WTC11 (cell line): Measurements from ENCODE around the gene PIKFYVE. TPM values are rescaled to one million over a fixed set of nuclear protein-coding genes. Genes with fewer than 3 reads are reported as not detected.

ENCODE experiments used
- ATAC-seq: fragments of 200-7000 bp; cut with Tn5 transposase; 2 replicates; pipeline ENCODE4 v1.10.0; 2021; ENCODE audit warnings: mild to moderate bottlenecking, moderate library complexity
- Bru-seq: library from RNA; stranded (reverse); fragments of 400-500 nt; gene quantifications from one replicate; lab custom pipeline; 2021; lab: Mats Ljungman, UMichigan
- CTCF ChIA-PET: fragments of 300-600 bp; sonication (Branson Sonifier 250); formaldehyde crosslinking; loops from one replicate; lab custom pipeline; 2021; ENCODE audit warnings: antibody characterized with exemption; lab: Charles Lee
- POLR2A ChIA-PET: fragments of 350-600 bp; sonication (Branson Sonifier 250); formaldehyde crosslinking; loops from one replicate; lab custom pipeline; 2021; ENCODE audit warnings: antibody characterized with exemption; lab: Charles Lee
- DNase-seq: peaks from one replicate; pipeline ENCODE4 v3.0.0; 2021; ENCODE audit warnings: low spot score
- H3K27ac Mint-ChIP-seq: 2 replicates; pipeline ENCODE4 v1.8.0; 2021; ENCODE audit warnings: mixed read lengths
- H3K27me3 Mint-ChIP-seq: 2 replicates; pipeline ENCODE4 v1.8.0; 2021; ENCODE audit warnings: low read depth, mild to moderate bottlenecking, moderate library complexity, mixed read lengths
- H3K36me3 Mint-ChIP-seq: 2 replicates; pipeline ENCODE4 v1.8.0; 2021; ENCODE audit warnings: mixed read lengths
- H3K4me1 Mint-ChIP-seq: 2 replicates; pipeline ENCODE4 v1.8.0; 2022; ENCODE audit warnings: mixed read lengths
- H3K4me3 Mint-ChIP-seq: 2 replicates; pipeline ENCODE4 v1.8.0; 2021; ENCODE audit warnings: mild to moderate bottlenecking, moderate library complexity, mixed read lengths
- H3K9me3 Mint-ChIP-seq: 2 replicates; pipeline ENCODE4 v1.8.0; 2021; ENCODE audit warnings: mixed read lengths
- AFF4 ChIP-seq: sonication (generic); formaldehyde crosslinking; IDR thresholded peaks from 2 replicates; pipeline ENCODE4 v1.8.1; 2023; ENCODE audit warnings: mild to moderate bottlenecking, missing genetic modification reagents, borderline replicate concordance
- CBFB ChIP-seq: sonication (generic); formaldehyde crosslinking; IDR thresholded peaks from 2 replicates; pipeline ENCODE4 v1.8.1; 2022; ENCODE audit warnings: mild to moderate bottlenecking, low read depth, missing genetic modification reagents
- CREM ChIP-seq: sonication (generic); formaldehyde crosslinking; IDR thresholded peaks from 2 replicates; pipeline ENCODE4 v1.8.1; 2022; ENCODE audit warnings: mild to moderate bottlenecking, missing genetic modification reagents, moderate library complexity
- ETV6 ChIP-seq: sonication (generic); formaldehyde crosslinking; IDR thresholded peaks from 2 replicates; pipeline ENCODE4 v1.8.1; 2022; ENCODE audit warnings: mild to moderate bottlenecking, missing genetic modification reagents
- FOXK1 ChIP-seq: sonication (generic); formaldehyde crosslinking; IDR thresholded peaks from 2 replicates; pipeline ENCODE4 v1.8.0; 2022; ENCODE audit warnings: mild to moderate bottlenecking, moderate library complexity, missing genetic modification reagents
- FOXP1 ChIP-seq: sonication (generic); formaldehyde crosslinking; IDR thresholded peaks from 2 replicates; pipeline ENCODE4 v1.8.0; 2022; ENCODE audit warnings: missing genetic modification reagents, mild to moderate bottlenecking, moderate library complexity, borderline replicate concordance
- GABPB1 ChIP-seq: sonication (generic); formaldehyde crosslinking; IDR thresholded peaks from 2 replicates; pipeline ENCODE4 v1.8.1; 2023; ENCODE audit warnings: mild to moderate bottlenecking, missing genetic modification reagents
- HMGXB4 ChIP-seq: sonication (generic); formaldehyde crosslinking; IDR thresholded peaks from 2 replicates; pipeline ENCODE4 v1.8.1; 2023; ENCODE audit warnings: mild to moderate bottlenecking, moderate library complexity, missing genetic modification reagents
- MAX ChIP-seq: sonication (generic); formaldehyde crosslinking; IDR thresholded peaks from 2 replicates; pipeline ENCODE4 v1.8.0; 2022; ENCODE audit warnings: mild to moderate bottlenecking, missing genetic modification reagents
- MYBL2 ChIP-seq: sonication (generic); formaldehyde crosslinking; IDR thresholded peaks from 2 replicates; pipeline ENCODE4 v1.8.1; 2023; ENCODE audit warnings: mild to moderate bottlenecking, moderate library complexity, missing genetic modification reagents
- PREB ChIP-seq: sonication (generic); formaldehyde crosslinking; IDR thresholded peaks from 2 replicates; pipeline ENCODE4 v1.8.1; 2022; ENCODE audit warnings: mild to moderate bottlenecking, missing genetic modification reagents, moderate library complexity, borderline replicate concordance
- RORB ChIP-seq: fragments of 250-450 bp; sonication (Bioruptor Pico); IDR thresholded peaks from 2 replicates; pipeline ENCODE4 v1.9.0; 2021; ENCODE audit warnings: mild to moderate bottlenecking
- SMAD3 ChIP-seq: sonication (generic); formaldehyde crosslinking; IDR thresholded peaks from 2 replicates; pipeline ENCODE4 v1.8.0; 2022; ENCODE audit warnings: missing genetic modification reagents, mild to moderate bottlenecking, borderline replicate concordance
- SP1 ChIP-seq: sonication (generic); formaldehyde crosslinking; conservative IDR thresholded peaks from 2 replicates; pipeline ENCODE4 v1.8.1; 2022; ENCODE audit warnings: missing genetic modification reagents
- TEAD1 ChIP-seq: sonication (generic); formaldehyde crosslinking; IDR thresholded peaks from 2 replicates; pipeline ENCODE4 v1.8.0; 2022; ENCODE audit warnings: mild to moderate bottlenecking, missing genetic modification reagents
- TP53 ChIP-seq: sonication (generic); formaldehyde crosslinking; IDR thresholded peaks from 2 replicates; pipeline ENCODE4 v1.8.1; 2023; ENCODE audit warnings: mild to moderate bottlenecking, missing genetic modification reagents
- ZNF138 ChIP-seq: sonication (generic); formaldehyde crosslinking; conservative IDR thresholded peaks from 2 replicates; pipeline ENCODE4 v1.8.1; 2022; ENCODE audit warnings: mild to moderate bottlenecking, moderate library complexity, missing genetic modification reagents
- ZNF317 ChIP-seq: sonication (generic); formaldehyde crosslinking; IDR thresholded peaks from 2 replicates; pipeline ENCODE4 v1.8.1; 2023; ENCODE audit warnings: low read depth, mild to moderate bottlenecking, moderate library complexity, missing genetic modification reagents, borderline replicate concordance
- long read RNA-seq, 3 experiments: library from RNA in 1 of 3; library from capped mRNA in 1 of 3; library from polyadenylated mRNA in 1 of 3; unstranded in 2 of 3; stranded (forward) in 1 of 3; transcript quantifications; one replicate each; pipeline ENCODE4 v2.0.0, GENCODE V29; 2021
- total RNA-seq: library from RNA; stranded (reverse); gene quantifications from 3 replicates; pipeline ENCODE4 v1.2.3, GENCODE V29; 2021
- TF ChIP-seq, protein P1 (sequence below): sonication (generic); formaldehyde crosslinking; IDR thresholded peaks from 2 replicates; pipeline ENCODE4 v1.8.0; 2022; ENCODE audit warnings: mild to moderate bottlenecking, missing genetic modification reagents
- TF ChIP-seq, protein P2 (sequence below): sonication (generic); formaldehyde crosslinking; IDR thresholded peaks from 2 replicates; pipeline ENCODE4 v1.8.1; 2023; ENCODE audit warnings: mild to moderate bottlenecking, missing genetic modification reagents, moderate library complexity

Gene PIKFYVE, protein sequence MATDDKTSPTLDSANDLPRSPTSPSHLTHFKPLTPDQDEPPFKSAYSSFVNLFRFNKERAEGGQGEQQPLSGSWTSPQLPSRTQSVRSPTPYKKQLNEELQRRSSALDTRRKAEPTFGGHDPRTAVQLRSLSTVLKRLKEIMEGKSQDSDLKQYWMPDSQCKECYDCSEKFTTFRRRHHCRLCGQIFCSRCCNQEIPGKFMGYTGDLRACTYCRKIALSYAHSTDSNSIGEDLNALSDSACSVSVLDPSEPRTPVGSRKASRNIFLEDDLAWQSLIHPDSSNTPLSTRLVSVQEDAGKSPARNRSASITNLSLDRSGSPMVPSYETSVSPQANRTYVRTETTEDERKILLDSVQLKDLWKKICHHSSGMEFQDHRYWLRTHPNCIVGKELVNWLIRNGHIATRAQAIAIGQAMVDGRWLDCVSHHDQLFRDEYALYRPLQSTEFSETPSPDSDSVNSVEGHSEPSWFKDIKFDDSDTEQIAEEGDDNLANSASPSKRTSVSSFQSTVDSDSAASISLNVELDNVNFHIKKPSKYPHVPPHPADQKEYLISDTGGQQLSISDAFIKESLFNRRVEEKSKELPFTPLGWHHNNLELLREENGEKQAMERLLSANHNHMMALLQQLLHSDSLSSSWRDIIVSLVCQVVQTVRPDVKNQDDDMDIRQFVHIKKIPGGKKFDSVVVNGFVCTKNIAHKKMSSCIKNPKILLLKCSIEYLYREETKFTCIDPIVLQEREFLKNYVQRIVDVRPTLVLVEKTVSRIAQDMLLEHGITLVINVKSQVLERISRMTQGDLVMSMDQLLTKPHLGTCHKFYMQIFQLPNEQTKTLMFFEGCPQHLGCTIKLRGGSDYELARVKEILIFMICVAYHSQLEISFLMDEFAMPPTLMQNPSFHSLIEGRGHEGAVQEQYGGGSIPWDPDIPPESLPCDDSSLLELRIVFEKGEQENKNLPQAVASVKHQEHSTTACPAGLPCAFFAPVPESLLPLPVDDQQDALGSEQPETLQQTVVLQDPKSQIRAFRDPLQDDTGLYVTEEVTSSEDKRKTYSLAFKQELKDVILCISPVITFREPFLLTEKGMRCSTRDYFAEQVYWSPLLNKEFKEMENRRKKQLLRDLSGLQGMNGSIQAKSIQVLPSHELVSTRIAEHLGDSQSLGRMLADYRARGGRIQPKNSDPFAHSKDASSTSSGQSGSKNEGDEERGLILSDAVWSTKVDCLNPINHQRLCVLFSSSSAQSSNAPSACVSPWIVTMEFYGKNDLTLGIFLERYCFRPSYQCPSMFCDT (N-terminal part only)
- total RNA-seq (28.9 to 36.1 TPM (median 33.6 TPM) in 3 replicates), Bru-seq, nascent RNA (percentile 88 among the genes with signal in this experiment)
- long read RNA-seq, experiment 1, full-length matches to known transcripts = 12 of 84 reads
- long read RNA-seq, experiment 1, partial matches to known transcripts = 55 of 84 reads
- long read RNA-seq, experiment 1, other reads (novel, unspliced or antisense) = 17 of 84 reads
- long read RNA-seq, experiment 2, full-length matches to known transcripts = 2 of 42 reads
- long read RNA-seq, experiment 2, partial matches to known transcripts = 33 of 42 reads
- long read RNA-seq, experiment 2, other reads (novel, unspliced or antisense) = 7 of 42 reads
- long read RNA-seq, experiment 3 = 0 reads

GRCh38 chr2:208265801-208266552, at the start of gene PIKFYVE:
PIKFYVE (plus strand) TSS chr2:208266255; CDS start chr2:208271520, 5,265 bp downstream.
- DNase-seq (peak; percentile 94), ATAC-seq (peak; percentile 90)
- H3K9me3 Mint-ChIP-seq = peaks cover 12% of the 10 kb centered on the region
- H3K36me3 Mint-ChIP-seq = peaks cover 6% of the 10 kb centered on the region
- H3K4me1 Mint-ChIP-seq = peaks cover 28% of the 10 kb centered on the region
- ChIA-PET CTCF (interaction anchor here (0.9 to 5.8 kb wide), 4 partner anchors 11 to 164 kb away, joined by 3 to 91 read pairs (median 10); partner anchors contain the start of gene IDH1), POLR2A (interaction anchor here (1.1 to 2.8 kb wide), 2 partner anchors 12 to 14 kb away, joined by 3 to 38 read pairs; partner anchors contain the start of gene IDH1)
- peak within 1 kb of the TSS; percentile 93 for H3K4me3 Mint-ChIP-seq
- peak within 1 kb of the TSS; percentile 97 for H3K27ac Mint-ChIP-seq
- H3K27me3 Mint-ChIP-seq = no peaks in the 10 kb centered on the region
- TF ChIP-seq FOXK1 (peak; percentile 84), HMGXB4 (CRISPR knock-in tag) (peak; percentile 66; the same call in 1 of the 2 replicates), TEAD1 (CRISPR knock-in tag) (peak; percentile 43), MYBL2 (peak; percentile 82), SMAD3 (CRISPR knock-in tag) (peak; percentile 21; the same call in 1 of the 2 replicates), ETV6 (CRISPR knock-in tag) (peak; percentile 83), CBFB (CRISPR knock-in tag) (0 out of 2 replicates have a peak, but pooled peaks have one; percentile 88), CREM (CRISPR knock-in tag) (peak; percentile 86), PREB (CRISPR knock-in tag) (no peak), GABPB1 (CRISPR knock-in tag) (peak; percentile 80), MAX (CRISPR knock-in tag) (peak; percentile 74; the same call in 1 of the 2 replicates), SP1 (CRISPR knock-in tag) (peak; percentile 93), TP53 (CRISPR knock-in tag) (0 out of 2 replicates have a peak, but pooled peaks have one; percentile 58), AFF4 (CRISPR knock-in tag) (0 out of 2 replicates have a peak, but pooled peaks have one; percentile 70), RORB (CRISPR knock-in tag) (no peak), ZNF317 (CRISPR knock-in tag) (no peak), ZNF138 (CRISPR knock-in tag) (0 out of 2 replicates have a peak, but pooled peaks have one; percentile 59), FOXP1 (CRISPR knock-in tag) (peak; percentile 71; the same call in 1 of the 2 replicates)
- TF ChIP-seq, protein P1, sequence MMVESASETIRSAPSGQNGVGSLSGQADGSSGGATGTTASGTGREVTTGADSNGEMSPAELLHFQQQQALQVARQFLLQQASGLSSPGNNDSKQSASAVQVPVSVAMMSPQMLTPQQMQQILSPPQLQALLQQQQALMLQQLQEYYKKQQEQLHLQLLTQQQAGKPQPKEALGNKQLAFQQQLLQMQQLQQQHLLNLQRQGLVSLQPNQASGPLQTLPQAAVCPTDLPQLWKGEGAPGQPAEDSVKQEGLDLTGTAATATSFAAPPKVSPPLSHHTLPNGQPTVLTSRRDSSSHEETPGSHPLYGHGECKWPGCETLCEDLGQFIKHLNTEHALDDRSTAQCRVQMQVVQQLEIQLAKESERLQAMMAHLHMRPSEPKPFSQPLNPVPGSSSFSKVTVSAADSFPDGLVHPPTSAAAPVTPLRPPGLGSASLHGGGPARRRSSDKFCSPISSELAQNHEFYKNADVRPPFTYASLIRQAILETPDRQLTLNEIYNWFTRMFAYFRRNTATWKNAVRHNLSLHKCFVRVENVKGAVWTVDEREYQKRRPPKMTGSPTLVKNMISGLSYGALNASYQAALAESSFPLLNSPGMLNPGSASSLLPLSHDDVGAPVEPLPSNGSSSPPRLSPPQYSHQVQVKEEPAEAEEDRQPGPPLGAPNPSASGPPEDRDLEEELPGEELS (CRISPR knock-in tag) = peak; percentile 76
- TF ChIP-seq, protein P2, sequence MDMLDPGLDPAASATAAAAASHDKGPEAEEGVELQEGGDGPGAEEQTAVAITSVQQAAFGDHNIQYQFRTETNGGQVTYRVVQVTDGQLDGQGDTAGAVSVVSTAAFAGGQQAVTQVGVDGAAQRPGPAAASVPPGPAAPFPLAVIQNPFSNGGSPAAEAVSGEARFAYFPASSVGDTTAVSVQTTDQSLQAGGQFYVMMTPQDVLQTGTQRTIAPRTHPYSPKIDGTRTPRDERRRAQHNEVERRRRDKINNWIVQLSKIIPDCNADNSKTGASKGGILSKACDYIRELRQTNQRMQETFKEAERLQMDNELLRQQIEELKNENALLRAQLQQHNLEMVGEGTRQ (CRISPR knock-in tag) = peak; percentile 90
